SU-DHL-6 (cell line): Measurements from ENCODE around the gene MNAT1.

Source experiments
- H2AFZ ChIP-seq: fragments of 200-600 bp; sonication (generic); 2 replicates; pipeline ENCODE4 v1.6.1; 2014; ENCODE audit warnings: low read depth, mild to moderate bottlenecking, moderate library complexity, mixed read lengths, antibody characterized with exemption, low read length; ENCODE audit not compliant: severe bottlenecking
- H3F3A ChIP-seq: fragments of 200-600 bp; shearing (Covaris generic); 2 replicates; pipeline ENCODE4 v1.6.0; 2016; ENCODE audit warnings: antibody characterized with exemption, mild to moderate bottlenecking; ENCODE audit not compliant: insufficient read depth
- H3K27ac ChIP-seq: fragments of 200-600 bp; sonication (generic); 2 replicates; pipeline ENCODE4 v1.5.1; 2016; ENCODE audit warnings: low read depth, mild to moderate bottlenecking, low read length, moderate library complexity, mixed read lengths
- H3K27me3 ChIP-seq: fragments of 200-600 bp; sonication (generic), shearing (Covaris generic); 2 replicates; pipeline ENCODE4 v1.6.0; 2014; ENCODE audit warnings: mild to moderate bottlenecking, low read length
- H3K36me3 ChIP-seq: fragments of 200-600 bp; sonication (generic); 2 replicates; pipeline ENCODE4 v1.6.1; 2014; ENCODE audit warnings: mild to moderate bottlenecking, low read length, mixed read lengths
- H3K4me2 ChIP-seq: fragments of 300-600, 200-600 bp; shearing (Covaris generic), sonication (generic); 2 replicates; pipeline ENCODE4 v1.6.0; 2014; ENCODE audit warnings: low read length, low read depth, mild to moderate bottlenecking; ENCODE audit not compliant: poor library complexity, severe bottlenecking
- H3K4me3 ChIP-seq: fragments of 200-600 bp; sonication (generic); 2 replicates; pipeline ENCODE4 v1.5.1; 2014; ENCODE audit warnings: antibody characterized with exemption, low read length, mild to moderate bottlenecking, mixed read lengths; ENCODE audit not compliant: insufficient read depth, poor library complexity, severe bottlenecking
- H3K79me2 ChIP-seq: fragments of 200-600 bp; sonication (generic); 2 replicates; pipeline ENCODE4 v1.6.1; 2014; ENCODE audit warnings: mild to moderate bottlenecking, low read length, moderate library complexity; ENCODE audit not compliant: insufficient read depth
- H3K9ac ChIP-seq: fragments of 200-600 bp; sonication (generic); 2 replicates; pipeline ENCODE4 v1.7.0; 2014; ENCODE audit warnings: mild to moderate bottlenecking, low read length
- H3K9me2 ChIP-seq: fragments of 200-600 bp; sonication (generic); replicated peaks from 2 replicates; pipeline ENCODE4 v1.6.1; 2014; ENCODE audit warnings: low read length; ENCODE audit not compliant: insufficient read depth
- H3K9me3 ChIP-seq: fragments of 200-600 bp; sonication (generic); 2 replicates; pipeline ENCODE4 v1.6.1; 2014; ENCODE audit warnings: low read length, mixed read lengths; ENCODE audit not compliant: insufficient read depth
- H4K20me1 ChIP-seq: fragments of 200-600 bp; sonication (generic); 2 replicates; pipeline ENCODE4 v1.6.1; 2014; ENCODE audit warnings: low read depth, mild to moderate bottlenecking, antibody characterized with exemption, low read length, moderate library complexity, mixed read lengths
- EZH2phosphoT487 ChIP-seq: fragments of 200-600 bp; sonication (generic), shearing (Covaris generic); conservative IDR thresholded peaks from 2 replicates; pipeline ENCODE4 v1.6.1; 2018; ENCODE audit warnings: mild to moderate bottlenecking, antibody characterized with exemption, low read length, moderate library complexity, mixed read lengths
- TF ChIP-seq, protein P1 (sequence below): fragments of 200-600 bp; sonication (generic); IDR thresholded peaks from one replicate; pipeline ENCODE4 v1.5.1; 2017; ENCODE audit warnings: antibody characterized with exemption, mild to moderate bottlenecking, low read length, moderate library complexity; ENCODE audit not compliant: insufficient read depth, poor library complexity, severe bottlenecking

The MNAT1 gene

DNA sequence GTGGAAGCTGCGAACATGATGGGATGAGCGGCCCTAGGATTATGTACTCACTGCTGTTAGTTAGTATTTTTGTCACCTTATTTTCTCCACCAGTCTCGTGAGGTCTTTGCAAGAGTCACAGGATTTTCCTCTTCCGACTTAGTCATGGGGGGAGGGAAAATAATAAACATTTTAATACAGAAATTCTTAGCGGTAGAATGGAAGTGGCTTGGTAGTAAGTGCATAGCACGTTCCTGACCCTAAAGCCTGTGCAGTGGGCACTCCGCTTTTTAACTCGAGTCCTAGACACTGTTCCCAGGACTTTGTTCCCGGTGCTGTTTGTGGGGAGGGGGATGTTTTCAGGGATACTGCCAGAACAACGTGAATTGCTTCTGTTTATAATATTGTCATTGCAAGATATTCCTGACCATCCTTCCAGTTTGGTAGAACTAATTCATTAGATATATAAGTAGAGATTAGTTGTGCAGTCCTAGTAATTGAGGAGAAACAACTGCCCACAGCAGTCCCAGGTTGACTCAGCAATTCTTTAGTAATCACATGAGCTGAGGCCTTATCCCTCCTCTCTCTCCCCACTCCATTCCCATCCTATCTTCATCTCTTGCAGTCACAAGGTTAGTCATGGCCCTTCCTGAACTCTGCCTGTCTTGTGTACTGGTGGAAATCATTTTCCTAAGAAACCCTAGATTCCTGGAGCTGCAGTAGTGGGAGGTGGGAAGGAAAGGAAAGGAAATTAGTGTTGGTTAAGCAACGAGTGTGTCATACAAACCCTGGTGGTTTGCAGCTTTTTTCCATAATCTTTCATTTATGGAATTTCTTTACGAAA is 247.3 kb downstream of the MNAT1 start:
- Histone ChIP-seq H2AFZ (peak overlapping the region; percentile 89), H3K4me2 (peak overlapping the region; percentile 85), H4K20me1 (no peaks in the 10 kb centered on the region), H3K9ac (peak overlapping the region; percentile 69), H3K79me2 (peaks cover 25% of the 10 kb centered on the region), H3F3A (peaks cover 14% of the 10 kb centered on the region; the same call in 1 of the 2 replicates), H3K27ac (no peak overlapping the region), H3K9me2 (no peaks in the 10 kb centered on the region), H3K4me3 (peak overlapping the region; percentile 98), H3K27me3 (no peaks in the 10 kb centered on the region), H3K36me3 (peaks cover 13% of the 10 kb centered on the region; the same call in 1 of the 2 replicates), H3K9me3 (no peaks in the 10 kb centered on the region)
- no peak for TF ChIP-seq EZH2phosphoT487
- TF ChIP-seq, protein P1, sequence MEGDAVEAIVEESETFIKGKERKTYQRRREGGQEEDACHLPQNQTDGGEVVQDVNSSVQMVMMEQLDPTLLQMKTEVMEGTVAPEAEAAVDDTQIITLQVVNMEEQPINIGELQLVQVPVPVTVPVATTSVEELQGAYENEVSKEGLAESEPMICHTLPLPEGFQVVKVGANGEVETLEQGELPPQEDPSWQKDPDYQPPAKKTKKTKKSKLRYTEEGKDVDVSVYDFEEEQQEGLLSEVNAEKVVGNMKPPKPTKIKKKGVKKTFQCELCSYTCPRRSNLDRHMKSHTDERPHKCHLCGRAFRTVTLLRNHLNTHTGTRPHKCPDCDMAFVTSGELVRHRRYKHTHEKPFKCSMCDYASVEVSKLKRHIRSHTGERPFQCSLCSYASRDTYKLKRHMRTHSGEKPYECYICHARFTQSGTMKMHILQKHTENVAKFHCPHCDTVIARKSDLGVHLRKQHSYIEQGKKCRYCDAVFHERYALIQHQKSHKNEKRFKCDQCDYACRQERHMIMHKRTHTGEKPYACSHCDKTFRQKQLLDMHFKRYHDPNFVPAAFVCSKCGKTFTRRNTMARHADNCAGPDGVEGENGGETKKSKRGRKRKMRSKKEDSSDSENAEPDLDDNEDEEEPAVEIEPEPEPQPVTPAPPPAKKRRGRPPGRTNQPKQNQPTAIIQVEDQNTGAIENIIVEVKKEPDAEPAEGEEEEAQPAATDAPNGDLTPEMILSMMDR = no peak

DNA sequence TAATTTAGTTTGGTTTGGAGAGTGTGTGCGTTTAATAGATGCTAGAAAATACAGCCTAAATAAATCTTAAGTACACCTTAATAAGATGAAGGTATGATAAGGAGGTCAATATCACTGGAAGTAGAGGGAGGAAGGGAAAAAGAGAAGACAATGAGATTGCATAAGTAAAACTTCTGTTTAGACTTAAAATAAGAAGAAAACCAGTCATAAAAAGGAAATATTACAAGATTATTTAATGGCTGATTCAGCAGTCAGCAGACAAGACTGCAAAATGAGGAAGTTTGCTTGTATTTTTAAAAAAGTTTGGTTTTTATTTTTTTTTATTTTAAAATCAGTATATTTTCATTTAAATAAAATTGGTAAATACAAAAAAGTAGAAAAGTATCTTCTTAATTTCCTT is 249.6 kb downstream of the MNAT1 start:
- no peak overlapping the region for H3K9ac ChIP-seq
- H3K4me2 ChIP-seq = peak overlapping the region; percentile 43
- H3K79me2 ChIP-seq = peaks cover 19% of the 10 kb centered on the region
- peaks cover 4% of the 10 kb centered on the region; the same call in 1 of the 2 replicates for H3K36me3 ChIP-seq
- no peak overlapping the region for H2AFZ ChIP-seq
- no peaks in the 10 kb centered on the region for H4K20me1 ChIP-seq
- H3K4me3 ChIP-seq = no peak overlapping the region
- H3K9me3 ChIP-seq = no peaks in the 10 kb centered on the region
- TF ChIP-seq, protein P1 = no peak
- TF ChIP-seq EZH2phosphoT487 = no peak
- no peaks in the 10 kb centered on the region for H3K27me3 ChIP-seq
- no peaks in the 10 kb centered on the region for H3K9me2 ChIP-seq
- H3F3A ChIP-seq = peaks cover 9% of the 10 kb centered on the region; the same call in 1 of the 2 replicates
- H3K27ac ChIP-seq = peak overlapping the region; percentile 30; the same call in 1 of the 2 replicates

DNA sequence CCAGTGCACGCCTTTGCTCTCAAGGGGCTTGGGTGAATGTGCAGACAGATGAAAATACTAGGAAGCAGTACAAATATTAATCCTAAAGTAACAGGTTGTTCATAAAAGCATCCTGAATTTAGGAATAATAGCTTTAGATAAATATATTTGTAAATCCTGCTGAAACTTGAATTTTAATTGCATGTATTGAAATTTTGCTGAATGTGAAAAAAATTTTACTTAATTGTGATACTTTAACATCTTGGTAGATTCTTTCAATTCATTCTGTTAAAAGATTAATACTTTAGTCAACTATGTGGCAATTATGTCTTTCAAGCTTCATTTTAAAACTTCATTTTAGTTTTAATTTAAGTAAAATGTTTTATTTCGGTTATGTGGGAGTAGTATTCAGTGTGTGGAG is 251.9 kb downstream of the MNAT1 start:
- Histone ChIP-seq H3K27me3 (no peaks in the 10 kb centered on the region), H2AFZ (no peak overlapping the region), H3K4me2 (peak overlapping the region; percentile 9), H3K9me2 (no peaks in the 10 kb centered on the region), H3K79me2 (peaks cover 5% of the 10 kb centered on the region; the same call in 1 of the 2 replicates), H3K27ac (no peak overlapping the region), H4K20me1 (no peaks in the 10 kb centered on the region), H3K9me3 (no peaks in the 10 kb centered on the region), H3K9ac (no peak overlapping the region), H3K36me3 (peaks cover 4% of the 10 kb centered on the region; the same call in 1 of the 2 replicates), H3F3A (no peaks in the 10 kb centered on the region), H3K4me3 (no peak overlapping the region)
- TF ChIP-seq EZH2phosphoT487 = no peak
- TF ChIP-seq, protein P1 = no peak
